Measurements from ENCODE around the gene SALL4. TPM values are rescaled to one million over a fixed set of nuclear protein-coding genes. Genes with fewer than 3 reads are reported as not detected.

Gene SALL4
- total and polyA plus RNA-seq, 2 donors from 2014 or later = 0.09 TPM; not detected in 1

- no peak for DNase-seq
- Histone ChIP-seq H3K4me1 (ENCODE audit: control insufficient read depth in 2 of 3, insufficient read depth in 2 of 3, low read depth in 1 of 3, low read length in 3 of 3) (no peaks in the 10 kb centered on the region), H3K9me3 (ENCODE audit: control insufficient read depth in 2 of 3, insufficient read depth in 1 of 3, low read length in 3 of 3) (peaks cover 0 to 4% (median 0%) of the 10 kb centered on the region in 3 donors), H3K4me3 (ENCODE audit: low read length in 3 of 3) (no peak overlapping the region), H3K9ac (ENCODE audit: low read length in 3 of 3) (no peak overlapping the region), H3K27ac (ENCODE audit: low read depth in 2 of 2, low read length in 2 of 2) (no peak overlapping the region), H3K27me3 (ENCODE audit: control insufficient read depth, insufficient read depth, low read length) (no peaks in the 10 kb centered on the region), H3K36me3 (ENCODE audit: control insufficient read depth in 2 of 3, insufficient read depth in 3 of 3, low read length in 3 of 3) (no peaks in the 10 kb centered on the region)
- intact Hi-C loops (cut with DNase I) = no loop called here
- no peak for FAIRE-seq
- TF ChIP-seq, protein P1, sequence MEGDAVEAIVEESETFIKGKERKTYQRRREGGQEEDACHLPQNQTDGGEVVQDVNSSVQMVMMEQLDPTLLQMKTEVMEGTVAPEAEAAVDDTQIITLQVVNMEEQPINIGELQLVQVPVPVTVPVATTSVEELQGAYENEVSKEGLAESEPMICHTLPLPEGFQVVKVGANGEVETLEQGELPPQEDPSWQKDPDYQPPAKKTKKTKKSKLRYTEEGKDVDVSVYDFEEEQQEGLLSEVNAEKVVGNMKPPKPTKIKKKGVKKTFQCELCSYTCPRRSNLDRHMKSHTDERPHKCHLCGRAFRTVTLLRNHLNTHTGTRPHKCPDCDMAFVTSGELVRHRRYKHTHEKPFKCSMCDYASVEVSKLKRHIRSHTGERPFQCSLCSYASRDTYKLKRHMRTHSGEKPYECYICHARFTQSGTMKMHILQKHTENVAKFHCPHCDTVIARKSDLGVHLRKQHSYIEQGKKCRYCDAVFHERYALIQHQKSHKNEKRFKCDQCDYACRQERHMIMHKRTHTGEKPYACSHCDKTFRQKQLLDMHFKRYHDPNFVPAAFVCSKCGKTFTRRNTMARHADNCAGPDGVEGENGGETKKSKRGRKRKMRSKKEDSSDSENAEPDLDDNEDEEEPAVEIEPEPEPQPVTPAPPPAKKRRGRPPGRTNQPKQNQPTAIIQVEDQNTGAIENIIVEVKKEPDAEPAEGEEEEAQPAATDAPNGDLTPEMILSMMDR (IDR thresholded peaks at IDR 0.05; ENCODE audit: borderline replicate concordance, extremely low read depth, insufficient read depth) = no peak
These were observed 27.1 kb downstream of the SALL4 start for GRCh38 chr20:51775241-51775640.

- no peak for DNase-seq
- no peak for FAIRE-seq
- Histone ChIP-seq H3K27ac (ENCODE audit: low read depth in 2 of 2, low read length in 2 of 2) (no peak overlapping the region), H3K36me3 (ENCODE audit: control insufficient read depth in 2 of 3, insufficient read depth in 3 of 3, low read length in 3 of 3) (no peaks in the 10 kb centered on the region), H3K9me3 (ENCODE audit: control insufficient read depth in 2 of 3, insufficient read depth in 1 of 3, low read length in 3 of 3) (no peaks in the 10 kb centered on the region), H3K4me3 (ENCODE audit: low read length in 3 of 3) (no peak overlapping the region), H3K27me3 (ENCODE audit: control insufficient read depth, insufficient read depth, low read length) (no peaks in the 10 kb centered on the region), H3K4me1 (ENCODE audit: control insufficient read depth in 2 of 3, insufficient read depth in 2 of 3, low read depth in 1 of 3, low read length in 3 of 3) (peaks cover 0 to 7% (median 0%) of the 10 kb centered on the region in 3 donors), H3K9ac (ENCODE audit: low read length in 3 of 3) (no peak overlapping the region)
- TF ChIP-seq, protein P1 (IDR thresholded peaks at IDR 0.05; ENCODE audit: borderline replicate concordance, extremely low read depth, insufficient read depth) = no peak
- intact Hi-C loops (cut with DNase I) = no loop called here
These were observed 30.1 kb downstream of the SALL4 start for GRCh38 chr20:51772236-51772635.

- TF ChIP-seq, protein P1 (IDR thresholded peaks at IDR 0.05; ENCODE audit: borderline replicate concordance, extremely low read depth, insufficient read depth) = no peak
- FAIRE-seq (no peak), DNase-seq (no peak)
- no peak overlapping the region for H3K4me3 ChIP-seq (ENCODE audit: low read length in 3 of 3)
- no peak overlapping the region for H3K9ac ChIP-seq (ENCODE audit: low read length in 3 of 3)
- H3K9me3 ChIP-seq (ENCODE audit: control insufficient read depth in 2 of 3, insufficient read depth in 1 of 3, low read length in 3 of 3) = no peaks in the 10 kb centered on the region
- H3K36me3 ChIP-seq (ENCODE audit: control insufficient read depth in 2 of 3, insufficient read depth in 3 of 3, low read length in 3 of 3) = no peaks in the 10 kb centered on the region
- peaks cover 0 to 7% (median 0%) of the 10 kb centered on the region in 3 donors for H3K4me1 ChIP-seq (ENCODE audit: control insufficient read depth in 2 of 3, insufficient read depth in 2 of 3, low read depth in 1 of 3, low read length in 3 of 3)
- H3K27ac ChIP-seq (ENCODE audit: low read depth in 2 of 2, low read length in 2 of 2) = no peak overlapping the region
- intact Hi-C loops (cut with DNase I) = no loop called here
- H3K27me3 ChIP-seq (ENCODE audit: control insufficient read depth, insufficient read depth, low read length) = no peaks in the 10 kb centered on the region
These were observed 32.2 kb downstream of the SALL4 start for GRCh38 chr20:51769976-51770615.

Data from kidney (tissue), 14 donors.